NCI-H345 treated with DMSO at 0.1 percent for 48 hours (cell line): ENCODE data around the gene DDX54.

ENCODE experiments used
- DNase-seq: peaks from one replicate; lab custom pipeline; 2025; ENCODE audit not compliant: unreplicated experiment; lab: John Stamatoyannopoulos, UW

Gene DDX54

GRCh38 chr12:113164014-113164413, 21.3 kb downstream of the DDX54 start:
- DNase-seq: no peak

- DNase-seq: no peak
Observed at GRCh38 chr12:113163030-113163360, 22.3 kb downstream of the DDX54 start.

- DNase-seq: no peak
Observed at GRCh38 chr12:113162102-113163029, 22.9 kb downstream of the DDX54 start.

- no peak for DNase-seq
Observed at GRCh38 chr12:113161415-113162016, 23.8 kb downstream of the DDX54 start.

GRCh38 chr12:113159937-113160336, 25.3 kb downstream of the DDX54 start:
- no peak for DNase-seq

GRCh38 chr12:113158439-113159203, 26.7 kb downstream of the DDX54 start:
- no peak for DNase-seq

GRCh38 chr12:113157218-113157859, 27.9 kb downstream of the DDX54 start:
- DNase-seq: no peak

GRCh38 chr12:113155646-113156045, 29.6 kb downstream of the DDX54 start:
- DNase-seq: no peak

GRCh38 chr12:113155060-113155459, 30.2 kb downstream of the DDX54 start:
- DNase-seq: no peak

GRCh38 chr12:113154351-113154973, 30.8 kb downstream of the DDX54 start:
- no peak for DNase-seq

GRCh38 chr12:113152835-113153814, 32.2 kb downstream of the DDX54 start:
- peak; percentile 49 for DNase-seq

GRCh38 chr12:113152196-113152834, 33.0 kb downstream of the DDX54 start:
- no peak for DNase-seq

- no peak for DNase-seq
Observed at GRCh38 chr12:113151655-113152054, 33.6 kb downstream of the DDX54 start.

GRCh38 chr12:113149361-113150150, 35.7 kb downstream of the DDX54 start, which contains the start of gene CFAP73:
CFAP73 (plus strand) TSS chr12:113149724; CDS start chr12:113149858, 134 bp downstream.
- peak; percentile 31 for DNase-seq

GRCh38 chr12:113146999-113147398, 38.3 kb downstream of the DDX54 start:
- no peak for DNase-seq

- DNase-seq: no peak
Observed at GRCh38 chr12:113145720-113146551, 39.3 kb downstream of the DDX54 start.

GRCh38 chr12:113144806-113145205, 40.5 kb downstream of the DDX54 start:
- DNase-seq: no peak
